Stimulated activated CD4-positive, alpha-beta T cell treated with anti-CD3 and anti-CD28 coated beads, TNF-alpha, amount 100 ng/mL, for 4 hours (primary cell): Measurements from ENCODE around the gene PLXNA3.

ENCODE experiments used
- DNase-seq, 3 experiments: peaks; one replicate each; pipeline ENCODE4 v3.0.0-alpha.2; 2020; ENCODE audit warnings: low read depth in 3 of 3

PLXNA3 gene

DNA sequence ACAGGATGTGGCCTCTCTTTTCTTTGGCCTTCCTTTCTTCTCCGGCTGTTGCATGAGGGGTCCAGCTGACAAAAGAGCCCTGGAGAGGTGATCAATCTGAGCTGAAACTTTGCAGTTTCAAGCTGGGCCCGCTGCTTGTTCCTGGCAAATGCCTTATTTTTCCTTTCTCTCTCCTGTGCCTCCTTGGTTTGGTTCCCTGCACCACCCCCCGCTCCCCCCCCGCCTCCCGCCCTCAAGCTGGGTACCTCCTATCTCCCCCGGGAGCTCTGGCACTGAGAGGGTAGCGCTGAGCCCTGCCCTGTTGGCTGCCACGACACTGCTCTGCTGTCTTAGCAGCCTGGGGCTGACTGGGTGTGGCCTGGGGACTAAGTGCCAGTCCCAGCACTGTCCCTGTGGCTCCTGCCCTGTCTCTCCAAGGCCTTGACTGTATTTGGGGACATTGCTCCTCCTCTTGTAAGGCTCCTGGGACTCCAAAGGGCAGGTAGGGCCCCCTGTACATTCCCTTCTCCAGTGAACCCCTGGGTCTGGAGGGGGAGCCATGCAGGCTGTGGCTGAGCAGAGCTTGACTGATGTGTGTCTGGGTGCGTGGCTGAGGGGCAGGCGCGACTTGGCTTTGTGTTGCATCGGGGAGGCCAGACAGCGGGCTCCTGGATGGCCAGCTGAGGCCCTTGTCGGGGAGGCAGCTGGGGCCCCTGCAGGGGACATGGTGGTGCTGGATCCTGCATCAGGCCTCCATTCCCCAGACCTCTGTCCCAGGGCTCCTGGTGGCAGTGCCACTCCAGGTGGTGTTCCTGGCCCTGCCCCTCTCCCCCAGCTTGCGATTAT, 1.1 kb downstream of the PLXNA3 start:
- DNase-seq = no peak

- DNase-seq = no peak
Observed at GRCh38 chrX:154459832-154460231, 1.8 kb downstream of the PLXNA3 start.

DNA sequence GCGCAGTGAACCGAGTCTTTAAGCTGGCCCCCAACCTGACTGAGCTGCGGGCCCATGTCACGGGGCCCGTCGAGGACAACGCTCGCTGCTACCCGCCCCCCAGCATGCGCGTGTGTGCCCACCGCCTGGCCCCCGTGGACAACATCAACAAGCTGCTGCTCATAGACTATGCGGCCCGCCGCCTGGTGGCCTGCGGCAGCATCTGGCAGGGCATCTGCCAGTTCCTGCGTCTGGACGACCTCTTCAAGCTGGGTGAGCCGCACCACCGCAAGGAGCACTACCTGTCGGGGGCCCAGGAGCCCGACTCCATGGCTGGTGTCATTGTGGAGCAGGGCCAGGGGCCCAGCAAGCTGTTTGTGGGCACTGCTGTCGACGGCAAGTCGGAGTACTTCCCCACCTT, 2.2 kb downstream of the PLXNA3 start:
- DNase-seq = no peak

DNA sequence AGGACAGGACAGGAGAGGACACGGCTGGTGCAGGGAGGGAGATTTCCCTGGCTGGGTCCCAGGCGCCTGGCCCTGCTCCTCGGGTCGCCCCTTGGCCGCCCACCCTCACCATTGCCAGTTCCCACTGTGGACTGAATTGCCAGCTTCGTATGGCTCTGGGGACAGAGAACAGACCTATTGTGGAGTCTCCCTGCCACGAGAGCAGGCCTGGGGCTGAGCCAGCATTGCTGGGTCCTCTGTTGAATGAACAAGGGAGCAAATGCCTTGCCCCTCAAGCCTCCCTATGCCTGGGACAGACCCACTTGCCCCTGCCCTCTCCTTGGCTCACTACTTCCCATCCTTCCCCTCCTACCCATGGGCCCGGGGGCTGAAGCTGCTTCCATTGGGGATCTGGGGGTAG, 4.3 kb downstream of the PLXNA3 start:
- DNase-seq = no peak

DNA sequence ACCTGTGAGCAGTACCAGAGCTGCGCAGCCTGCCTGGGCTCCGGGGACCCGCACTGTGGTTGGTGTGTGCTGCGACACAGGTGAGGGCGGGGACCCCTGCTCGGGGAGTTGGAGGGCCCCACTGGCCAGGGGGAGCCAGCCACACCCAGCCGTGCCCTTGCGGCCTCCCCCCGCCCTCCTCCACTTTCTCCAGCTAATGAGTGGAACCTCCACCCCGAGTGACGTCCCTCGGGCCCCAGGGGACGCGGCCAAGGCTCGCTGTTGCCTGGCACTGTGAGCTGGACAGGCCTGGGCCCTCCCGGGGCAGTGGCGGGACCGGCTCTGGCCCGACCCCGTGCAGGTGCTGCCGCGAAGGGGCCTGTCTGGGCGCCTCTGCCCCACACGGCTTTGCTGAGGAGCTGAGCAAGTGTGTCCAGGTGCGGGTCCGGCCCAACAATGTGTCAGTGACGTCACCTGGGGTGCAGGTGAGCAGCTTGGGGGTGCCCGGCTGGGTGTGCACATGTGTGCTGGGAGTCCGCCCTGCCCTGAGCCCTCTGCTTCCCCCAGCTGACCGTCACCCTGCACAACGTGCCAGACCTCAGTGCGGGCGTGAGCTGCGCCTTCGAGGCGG, 5.6 kb downstream of the PLXNA3 start:
- DNase-seq = no peak

DNA sequence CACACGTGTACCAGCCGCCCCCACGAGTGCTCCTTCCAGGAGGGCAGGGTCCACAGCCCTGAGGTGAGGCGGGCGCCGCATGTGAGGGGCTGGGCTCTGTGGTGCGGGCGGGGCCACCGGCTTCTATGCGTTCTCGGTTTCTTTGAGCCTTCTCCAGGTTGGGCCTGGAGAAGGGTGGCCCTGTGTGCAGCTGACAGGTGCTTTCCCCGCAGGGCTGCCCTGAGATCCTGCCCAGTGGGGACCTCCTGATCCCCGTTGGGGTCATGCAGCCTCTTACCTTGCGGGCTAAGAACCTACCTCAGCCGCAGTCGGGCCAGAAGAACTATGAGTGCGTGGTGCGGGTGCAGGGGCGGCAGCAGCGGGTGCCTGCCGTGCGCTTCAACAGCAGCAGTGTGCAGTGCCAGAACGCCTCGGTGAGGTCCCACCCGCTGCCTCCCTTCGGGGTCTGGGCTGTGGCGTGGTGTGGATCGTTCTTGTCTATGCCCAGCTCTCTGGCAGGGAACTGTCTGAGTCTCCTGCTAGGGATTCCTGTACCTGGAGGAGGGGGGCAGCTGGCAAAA, 6.8 kb downstream of the PLXNA3 start:
- no peak for DNase-seq

DNA sequence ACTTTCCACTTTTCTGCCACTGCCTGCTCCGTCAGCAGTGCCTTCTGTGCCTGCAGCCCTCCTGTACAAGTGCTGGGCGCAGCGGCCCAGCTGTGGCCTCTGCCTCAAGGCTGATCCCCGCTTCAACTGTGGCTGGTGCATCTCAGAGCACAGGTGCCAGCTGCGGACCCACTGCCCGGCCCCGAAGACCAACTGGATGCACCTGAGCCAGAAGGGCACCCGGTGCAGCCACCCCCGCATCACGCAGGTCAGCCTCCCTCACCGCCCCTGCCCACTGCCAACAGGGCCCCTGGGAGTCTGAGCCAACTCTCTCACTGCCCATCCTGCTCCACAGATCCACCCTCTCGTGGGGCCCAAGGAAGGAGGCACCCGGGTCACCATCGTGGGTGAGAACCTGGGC, 7.5 kb downstream of the PLXNA3 start:
- no peak for DNase-seq

- no peak for DNase-seq
Observed at GRCh38 chrX:154466036-154466435, 8.0 kb downstream of the PLXNA3 start.

GRCh38 chrX:154466907-154467306, 8.8 kb downstream of the PLXNA3 start:
- DNase-seq = no peak

DNA sequence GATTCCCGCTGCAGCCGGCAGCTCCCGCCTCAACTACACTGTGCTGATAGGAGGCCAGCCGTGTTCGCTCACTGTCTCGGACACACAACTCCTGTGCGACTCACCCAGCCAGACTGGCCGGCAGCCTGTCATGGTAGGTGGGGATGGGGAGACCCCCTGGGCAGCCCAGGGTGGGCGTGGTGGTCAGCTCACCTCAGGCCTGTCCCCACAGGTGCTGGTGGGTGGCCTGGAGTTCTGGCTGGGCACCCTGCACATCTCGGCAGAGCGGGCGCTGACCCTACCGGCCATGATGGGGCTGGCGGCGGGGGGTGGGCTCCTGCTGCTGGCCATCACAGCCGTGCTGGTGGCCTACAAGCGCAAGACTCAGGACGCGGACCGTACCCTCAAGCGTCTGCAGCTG, 9.5 kb downstream of the PLXNA3 start:
- no peak for DNase-seq

GRCh38 chrX:154468217-154468616, 10.1 kb downstream of the PLXNA3 start:
- DNase-seq = no peak

- DNase-seq = no peak
Observed at GRCh38 chrX:154469114-154469513, 11.0 kb downstream of the PLXNA3 start.

DNA sequence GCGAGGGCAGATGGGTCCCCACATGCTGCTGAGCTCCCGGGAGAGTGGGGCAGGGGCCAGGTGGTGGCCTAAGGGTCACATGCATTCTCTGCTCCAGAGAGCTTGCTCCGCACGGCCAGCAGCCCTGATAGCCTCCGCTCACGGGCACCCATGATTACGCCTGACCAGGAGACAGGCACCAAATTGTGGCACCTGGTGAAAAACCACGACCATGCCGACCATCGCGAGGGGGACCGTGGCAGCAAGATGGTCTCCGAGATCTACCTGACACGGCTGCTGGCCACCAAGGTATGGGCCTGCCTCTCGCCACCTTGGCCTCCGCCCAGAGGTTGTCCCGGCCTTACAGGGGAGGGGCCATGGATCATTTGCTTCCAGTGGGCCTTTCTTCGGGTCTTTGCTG, 11.8 kb downstream of the PLXNA3 start:
- no peak for DNase-seq

DNA sequence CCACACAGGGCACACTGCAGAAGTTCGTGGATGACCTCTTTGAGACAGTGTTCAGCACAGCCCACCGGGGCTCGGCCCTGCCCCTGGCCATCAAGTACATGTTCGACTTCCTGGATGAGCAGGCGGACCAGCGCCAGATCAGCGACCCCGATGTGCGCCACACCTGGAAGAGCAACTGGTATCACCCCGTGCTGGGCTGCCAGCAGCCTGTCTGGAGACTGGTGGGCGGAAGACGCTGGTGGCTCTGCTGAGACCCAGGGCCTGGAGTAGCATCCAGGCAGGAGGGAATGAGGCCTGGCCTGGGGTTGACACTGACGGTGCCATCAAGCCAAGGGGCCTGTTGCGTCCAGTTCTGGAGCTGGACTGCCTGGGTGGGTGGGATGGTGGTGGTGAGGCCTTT, 12.4 kb downstream of the PLXNA3 start:
- DNase-seq = no peak

DNA sequence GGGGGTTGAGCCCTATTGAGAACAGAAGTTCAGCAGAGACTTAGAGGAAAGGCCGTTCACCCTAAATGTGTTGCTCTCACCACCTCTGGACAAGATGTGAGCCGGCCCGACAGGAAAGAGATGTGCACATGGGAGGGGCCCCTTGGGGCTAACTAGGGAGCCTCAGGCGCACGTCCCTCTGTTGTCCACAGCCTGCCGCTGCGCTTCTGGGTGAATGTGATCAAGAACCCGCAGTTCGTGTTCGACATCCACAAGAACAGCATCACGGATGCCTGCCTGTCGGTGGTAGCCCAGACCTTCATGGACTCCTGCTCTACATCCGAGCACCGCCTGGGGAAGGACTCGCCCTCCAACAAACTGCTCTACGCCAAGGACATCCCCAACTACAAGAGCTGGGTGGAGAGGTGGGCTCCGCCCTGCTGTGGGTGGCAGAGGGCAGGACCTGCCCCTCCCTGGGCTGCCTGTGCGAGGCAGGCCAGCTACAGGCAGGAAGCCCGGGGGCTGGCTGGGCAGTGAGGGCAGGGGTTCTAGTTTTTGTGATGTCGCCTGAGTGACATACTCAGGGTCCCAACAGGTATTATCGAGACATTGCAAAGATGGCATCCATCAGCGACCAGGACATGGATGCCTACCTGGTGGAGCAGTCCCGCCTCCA, 13.0 kb downstream of the PLXNA3 start:
- no peak for DNase-seq

GRCh38 chrX:154471839-154472684, 14.0 kb downstream of the PLXNA3 start:
- DNase-seq = no peak

GRCh38 chrX:154472685-154473632, 14.9 kb downstream of the PLXNA3 start:
- DNase-seq = no peak

DNA sequence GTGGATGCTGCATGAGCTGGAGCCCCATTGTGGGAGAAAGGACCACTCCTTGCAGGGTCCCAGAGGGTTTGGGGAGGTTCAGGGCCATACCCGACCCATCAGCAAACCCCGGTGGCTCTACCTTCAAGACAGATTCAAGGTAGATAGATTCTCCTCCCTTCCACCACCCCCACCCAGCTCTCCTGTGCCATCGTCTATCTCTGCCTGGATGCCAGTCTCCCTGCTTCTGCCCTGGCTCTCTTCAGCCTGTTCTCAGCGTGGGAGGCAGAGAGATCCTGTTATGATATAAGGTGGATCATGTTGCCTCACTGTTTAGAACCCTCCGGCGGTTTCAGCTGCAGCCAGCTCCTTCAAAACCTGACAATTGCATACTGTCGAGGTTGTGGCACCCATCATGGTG, 15.6 kb downstream of the PLXNA3 start:
- no peak for DNase-seq

- no peak for DNase-seq
Observed at GRCh38 chrX:154476821-154477220, 18.7 kb downstream of the PLXNA3 start.

- no peak for DNase-seq
Observed at GRCh38 chrX:154477891-154478477, 19.9 kb downstream of the PLXNA3 start.
